Measurements from ENCODE around the gene CYP46A1.

The CYP46A1 gene

DNA sequence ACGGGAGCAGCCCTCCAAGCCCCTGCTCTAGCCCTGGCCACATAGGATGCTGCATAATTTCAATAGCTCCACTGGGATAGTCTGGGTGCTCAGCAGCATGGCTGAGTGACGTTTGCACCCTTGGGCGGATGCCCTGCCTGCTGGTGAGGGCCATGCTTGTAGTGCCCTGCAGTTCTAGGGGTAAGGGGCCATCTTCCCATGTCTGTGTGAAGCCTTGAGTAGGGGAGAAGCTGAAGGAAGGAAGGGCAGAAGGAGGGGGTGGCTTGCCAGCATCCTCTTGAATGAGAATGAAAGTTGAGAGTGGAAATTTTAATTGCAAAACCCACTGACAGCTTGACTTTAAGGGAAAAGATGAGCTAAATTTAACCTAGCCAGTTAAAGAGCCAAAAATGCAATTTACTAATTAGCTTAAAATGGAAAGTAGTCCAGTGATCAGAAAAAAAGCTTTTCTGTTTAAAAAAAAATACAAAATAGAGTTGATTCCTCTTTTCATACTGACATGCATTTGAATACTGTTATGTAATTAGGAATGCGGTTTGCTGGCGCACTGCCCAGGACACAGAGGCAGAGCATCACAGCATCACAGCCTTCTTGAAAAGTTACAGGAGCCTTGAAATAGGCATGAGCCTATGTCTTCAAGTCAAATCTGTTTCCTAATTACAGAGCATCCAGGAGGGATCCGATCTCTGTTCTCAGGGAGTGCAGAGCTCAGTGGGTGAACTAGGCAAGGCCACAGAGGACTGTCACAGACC lies 90.6 kb downstream of the CYP46A1 start:
- TF ChIP-seq GATA3 (IDR thresholded peaks at IDR 0.05; ENCODE audit: low read depth, low read length) (no peak), GATA2 (IDR thresholded peaks at IDR 0.05; ENCODE audit: low read depth, low read length) (no peak)

DNA sequence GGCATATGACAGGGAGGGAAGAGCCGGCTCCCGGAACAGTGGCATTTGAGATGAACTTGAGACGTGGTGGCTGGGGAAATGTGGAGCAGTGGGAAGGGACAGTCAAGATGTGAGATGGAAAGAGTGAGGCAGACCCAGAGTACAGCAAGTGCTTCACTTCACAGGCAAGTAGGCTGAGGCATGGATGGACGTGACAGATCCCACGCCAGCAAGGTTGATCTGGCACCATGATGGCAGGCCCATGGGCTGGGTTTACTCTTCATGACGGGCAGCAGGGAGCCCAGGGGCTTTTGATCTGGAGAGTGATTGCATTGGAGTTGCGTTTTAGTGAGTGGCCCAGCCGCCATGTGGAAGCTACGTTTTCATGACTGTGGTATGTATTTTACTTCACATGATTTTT lies 91.3 kb downstream of the CYP46A1 start:
- peak; percentile 83 for TF ChIP-seq GATA3 (IDR thresholded peaks at IDR 0.05; ENCODE audit: low read depth, low read length)
- peak; percentile 97 for TF ChIP-seq GATA2 (IDR thresholded peaks at IDR 0.05; ENCODE audit: low read depth, low read length)
